Measurements from ENCODE around the gene G6PD. TPM values are rescaled to one million over a fixed set of nuclear protein-coding genes. Genes with fewer than 3 reads are reported as not detected.

The G6PD gene
- total and polyA plus RNA-seq, 10 of the 15 experiments (the other 5 are each of a cell fraction or from before 2014, with no cell fraction given), result 1.6 to 62.5 (median 28.4) TPM

Small RNAs within 50 kb of the gene (small RNA-seq; reads per million reads assigned to genes)
- gene RN7SL697P, result not detected

Other genes starting within 250 kb of the G6PD start
Only the 7 nearest of the 19 such genes appear.
- gene LAGE3, start 67.6 kb downstream of the G6PD start, total RNA-seq (2014; rRNA removed), result 32.0 and 34.6 TPM in 2 replicates
- 8.9 and 9.5 TPM in 2 replicates for gene LAGE3, start 67.6 kb downstream of the G6PD start, total RNA-seq (2014; rRNA removed; fragmentation: Illumina TruSeq; extraction: Trizol)
- 26.2 and 27.6 TPM in 2 replicates for gene LAGE3, start 67.6 kb downstream of the G6PD start, total RNA-seq (2021)
- gene LAGE3, start 67.6 kb downstream of the G6PD start, polyA plus RNA-seq (2011; rRNA removed), result 6.1 and 11.8 TPM in 2 replicates
- gene LAGE3, start 67.6 kb downstream of the G6PD start, polyA plus RNA-seq (2014; fragmentation: Illumina TruSeq; extraction: Trizol), result 1.0 and 6.4 TPM in 2 replicates
- gene LAGE3, start 67.6 kb downstream of the G6PD start, polyA plus RNA-seq (2014; fragmentation: Nextera tagmentation; extraction: Ambion mirVana), result 10 to 100 TPM in 1 of 2 experiments, 1 to 10 TPM in 1; 5.3 to 10.2 TPM
- 28.5 and 31.7 TPM in 2 replicates for gene LAGE3, start 67.6 kb downstream of the G6PD start, polyA plus RNA-seq (2014; rRNA removed)
- gene LAGE3, start 67.6 kb downstream of the G6PD start, polyA plus RNA-seq (2016; fragmentation: Nextera tagmentation; extraction: Ambion mirVana), result 10 to 100 TPM; 62.8 to 63.7 TPM
- gene UBL4A, start 60.2 kb downstream of the G6PD start, total RNA-seq (2014; rRNA removed), result 44.2 and 45.6 TPM in 2 replicates
- 24.7 and 26.0 TPM in 2 replicates for gene UBL4A, start 60.2 kb downstream of the G6PD start, total RNA-seq (2014; rRNA removed; fragmentation: Illumina TruSeq; extraction: Trizol)
- 34.3 and 38.0 TPM in 2 replicates for gene UBL4A, start 60.2 kb downstream of the G6PD start, total RNA-seq (2021)
- 14.4 and 20.4 TPM in 2 replicates for gene UBL4A, start 60.2 kb downstream of the G6PD start, polyA plus RNA-seq (2011; rRNA removed)
- gene UBL4A, start 60.2 kb downstream of the G6PD start, polyA plus RNA-seq (2014; fragmentation: Illumina TruSeq; extraction: Trizol), result 12.2 and 30.0 TPM in 2 replicates
- gene UBL4A, start 60.2 kb downstream of the G6PD start, polyA plus RNA-seq (2014; fragmentation: Nextera tagmentation; extraction: Ambion mirVana), result 1 to 10 TPM; 4.2 to 7.0 TPM
- 41.1 and 43.1 TPM in 2 replicates for gene UBL4A, start 60.2 kb downstream of the G6PD start, polyA plus RNA-seq (2014; rRNA removed)
- 10 to 100 TPM; 49.8 to 49.9 TPM for gene UBL4A, start 60.2 kb downstream of the G6PD start, polyA plus RNA-seq (2016; fragmentation: Nextera tagmentation; extraction: Ambion mirVana)
- gene SLC10A3, start 56.2 kb downstream of the G6PD start, total RNA-seq (2014; rRNA removed), result 10.3 and 14.1 TPM in 2 replicates
- gene SLC10A3, start 56.2 kb downstream of the G6PD start, total RNA-seq (2014; rRNA removed; fragmentation: Illumina TruSeq; extraction: Trizol), result 6.4 and 7.8 TPM in 2 replicates
- 14.2 and 16.4 TPM in 2 replicates for gene SLC10A3, start 56.2 kb downstream of the G6PD start, total RNA-seq (2021)
- 2.1 and 4.8 TPM in 2 replicates for gene SLC10A3, start 56.2 kb downstream of the G6PD start, polyA plus RNA-seq (2011; rRNA removed)
- 0.90 and 5.4 TPM in 2 replicates for gene SLC10A3, start 56.2 kb downstream of the G6PD start, polyA plus RNA-seq (2014; fragmentation: Illumina TruSeq; extraction: Trizol)
- gene SLC10A3, start 56.2 kb downstream of the G6PD start, polyA plus RNA-seq (2014; fragmentation: Nextera tagmentation; extraction: Ambion mirVana), result 1 to 10 TPM; 1.7 to 3.6 TPM
- 14.7 and 16.4 TPM in 2 replicates for gene SLC10A3, start 56.2 kb downstream of the G6PD start, polyA plus RNA-seq (2014; rRNA removed)
- gene SLC10A3, start 56.2 kb downstream of the G6PD start, polyA plus RNA-seq (2016; fragmentation: Nextera tagmentation; extraction: Ambion mirVana), result 10 to 100 TPM; 19.6 to 23.5 TPM
- gene FAM3A, start 30.6 kb downstream of the G6PD start, total RNA-seq (2014; rRNA removed), result 11.0 and 16.3 TPM in 2 replicates
- 6.1 and 6.2 TPM in 2 replicates for gene FAM3A, start 30.6 kb downstream of the G6PD start, total RNA-seq (2014; rRNA removed; fragmentation: Illumina TruSeq; extraction: Trizol)
- 17.6 and 20.6 TPM in 2 replicates for gene FAM3A, start 30.6 kb downstream of the G6PD start, total RNA-seq (2021)
- gene FAM3A, start 30.6 kb downstream of the G6PD start, polyA plus RNA-seq (2011; rRNA removed), result 3.6 and 6.6 TPM in 2 replicates
- gene FAM3A, start 30.6 kb downstream of the G6PD start, polyA plus RNA-seq (2014; fragmentation: Illumina TruSeq; extraction: Trizol), result 2.1 and 5.0 TPM in 2 replicates
- gene FAM3A, start 30.6 kb downstream of the G6PD start, polyA plus RNA-seq (2014; fragmentation: Nextera tagmentation; extraction: Ambion mirVana), result 1 to 10 TPM in 1 of 2 experiments, under 1 TPM in 1; 0.29 to 1.1 TPM
- 21.1 and 24.5 TPM in 2 replicates for gene FAM3A, start 30.6 kb downstream of the G6PD start, polyA plus RNA-seq (2014; rRNA removed)
- gene FAM3A, start 30.6 kb downstream of the G6PD start, polyA plus RNA-seq (2016; fragmentation: Nextera tagmentation; extraction: Ambion mirVana), result 10 to 100 TPM; 17.6 to 17.9 TPM
- 16.0 and 16.3 TPM in 2 replicates for gene IKBKG, start 774 bp upstream of the G6PD start, total RNA-seq (2014; rRNA removed)
- 10.2 TPM in 2 replicates for gene IKBKG, start 774 bp upstream of the G6PD start, total RNA-seq (2014; rRNA removed; fragmentation: Illumina TruSeq; extraction: Trizol)
- gene IKBKG, start 774 bp upstream of the G6PD start, total RNA-seq (2021), result 28.1 and 30.6 TPM in 2 replicates
- 8.0 and 17.3 TPM in 2 replicates for gene IKBKG, start 774 bp upstream of the G6PD start, polyA plus RNA-seq (2011; rRNA removed)
- gene IKBKG, start 774 bp upstream of the G6PD start, polyA plus RNA-seq (2014; fragmentation: Illumina TruSeq; extraction: Trizol), result 2.5 and 8.0 TPM in 2 replicates
- gene IKBKG, start 774 bp upstream of the G6PD start, polyA plus RNA-seq (2014; fragmentation: Nextera tagmentation; extraction: Ambion mirVana), result 1 to 10 TPM in 1 of 2 experiments, under 1 TPM in 1; 0.35 to 1.5 TPM
- gene IKBKG, start 774 bp upstream of the G6PD start, polyA plus RNA-seq (2014; rRNA removed), result 30.7 and 33.0 TPM in 2 replicates
- 10 to 100 TPM; 21.8 to 24.0 TPM for gene IKBKG, start 774 bp upstream of the G6PD start, polyA plus RNA-seq (2016; fragmentation: Nextera tagmentation; extraction: Ambion mirVana)
- gene CTAG1A, start 38.3 kb upstream of the G6PD start, total RNA-seq (2014; rRNA removed), result not detected in 2 replicates
- gene CTAG1A, start 38.3 kb upstream of the G6PD start, total RNA-seq (2014; rRNA removed; fragmentation: Illumina TruSeq; extraction: Trizol), result not detected in 2 replicates
- gene CTAG1A, start 38.3 kb upstream of the G6PD start, total RNA-seq (2021), result not detected in 2 replicates
- gene CTAG1A, start 38.3 kb upstream of the G6PD start, polyA plus RNA-seq (2011; rRNA removed), result not detected in 2 replicates
- not detected in 2 replicates for gene CTAG1A, start 38.3 kb upstream of the G6PD start, polyA plus RNA-seq (2014; fragmentation: Illumina TruSeq; extraction: Trizol)
- not detected for gene CTAG1A, start 38.3 kb upstream of the G6PD start, polyA plus RNA-seq (2014; fragmentation: Nextera tagmentation; extraction: Ambion mirVana)
- gene CTAG1A, start 38.3 kb upstream of the G6PD start, polyA plus RNA-seq (2014; rRNA removed), result not detected in 2 replicates
- not detected for gene CTAG1A, start 38.3 kb upstream of the G6PD start, polyA plus RNA-seq (2016; fragmentation: Nextera tagmentation; extraction: Ambion mirVana)
- gene CTAG1B, start 72.4 kb upstream of the G6PD start, total RNA-seq (2014; rRNA removed), result not detected in 2 replicates
- gene CTAG1B, start 72.4 kb upstream of the G6PD start, total RNA-seq (2014; rRNA removed; fragmentation: Illumina TruSeq; extraction: Trizol), result not detected in 2 replicates
- gene CTAG1B, start 72.4 kb upstream of the G6PD start, total RNA-seq (2021), result not detected in 2 replicates
- gene CTAG1B, start 72.4 kb upstream of the G6PD start, polyA plus RNA-seq (2011; rRNA removed), result not detected in 2 replicates
- gene CTAG1B, start 72.4 kb upstream of the G6PD start, polyA plus RNA-seq (2014; fragmentation: Illumina TruSeq; extraction: Trizol), result not detected in 2 replicates
- gene CTAG1B, start 72.4 kb upstream of the G6PD start, polyA plus RNA-seq (2014; fragmentation: Nextera tagmentation; extraction: Ambion mirVana), result not detected
- gene CTAG1B, start 72.4 kb upstream of the G6PD start, polyA plus RNA-seq (2014; rRNA removed), result not detected in 2 replicates
- not detected for gene CTAG1B, start 72.4 kb upstream of the G6PD start, polyA plus RNA-seq (2016; fragmentation: Nextera tagmentation; extraction: Ambion mirVana)